ENCODE data around the gene MLEC. TPM values are rescaled to one million over a fixed set of nuclear protein-coding genes. Genes with fewer than 3 reads are reported as not detected.

The MLEC gene
- total and polyA plus RNA-seq, 2 of the 13 experiments (the other 11 are each of a cell fraction or from before 2014, with no cell fraction given): 49.8 to 156 TPM

DNA sequence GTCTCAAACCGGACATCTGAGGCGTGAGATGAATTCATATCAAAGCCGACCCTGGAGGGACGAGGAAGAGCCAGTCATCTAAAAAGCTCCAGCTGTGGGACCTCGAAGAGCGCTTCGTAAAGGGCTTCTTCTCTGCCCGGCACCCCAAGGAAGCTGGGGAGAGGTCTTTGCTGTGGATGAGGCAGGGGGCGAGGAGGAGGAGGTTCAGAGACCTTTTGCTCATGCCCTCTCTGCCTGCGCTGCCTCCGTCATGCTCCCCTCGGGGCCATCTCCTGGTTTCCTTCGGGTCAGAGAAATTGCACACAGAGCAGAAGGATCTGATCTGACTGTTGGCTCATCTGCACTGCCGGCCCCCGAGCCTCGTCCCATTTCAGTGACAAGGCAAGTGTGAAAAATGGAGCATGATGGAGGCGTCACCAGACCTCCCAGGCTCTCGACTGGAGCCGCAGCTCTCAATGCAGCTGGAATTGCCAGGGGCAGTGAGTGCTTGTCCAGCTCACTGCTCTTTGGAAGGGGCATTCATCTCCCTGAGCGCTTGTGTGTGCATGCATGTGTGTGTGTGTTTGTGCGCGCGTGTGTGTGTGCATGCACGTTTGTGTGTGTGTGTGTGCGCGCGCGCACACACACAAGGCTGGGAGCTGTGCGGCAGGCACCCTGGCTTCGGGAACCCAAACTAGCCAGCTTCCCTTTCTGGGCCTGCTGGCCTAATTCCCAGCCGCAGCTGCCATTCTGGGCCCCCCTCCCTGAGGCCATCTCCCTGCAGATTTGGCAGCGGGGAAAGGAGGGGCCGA is 37.3 kb upstream of the MLEC start:
- Histone ChIP-seq H3K4me2 (ENCODE audit: low read depth, low read length) (peak overlapping the region; percentile 83), H3K27ac (ENCODE audit: extremely low read length, insufficient read depth, low read length) (no peak overlapping the region), H2AFZ (ENCODE audit: low read length) (no peak overlapping the region), H3K9ac (ENCODE audit: insufficient read depth, low read depth, low read length) (no peak overlapping the region), H4K20me1 (ENCODE audit: insufficient read depth, low read length) (no peaks in the 10 kb centered on the region), H3K4me1 (ENCODE audit: insufficient read depth, low read length) (peaks cover 13% of the 10 kb centered on the region), H3K4me3 (replicated peaks in 1 of 3; ENCODE audit: insufficient read depth in 1 of 3, low read depth in 2 of 3, low read length in 3 of 3) (peak overlapping the region in 1 of 3 experiments; percentile 60; a peak in 1 of 6 replicates), H3K9me3 (ENCODE audit: low read length) (no peaks in the 10 kb centered on the region), H3K36me3 (replicated peaks in 1 of 2; ENCODE audit: control insufficient read depth in 1 of 2, insufficient read depth in 2 of 2, low read length in 2 of 2) (no peaks in the 10 kb centered on the region), H3K79me2 (ENCODE audit: insufficient read depth, low read length) (no peaks in the 10 kb centered on the region), H3K27me3 (ENCODE audit: control insufficient read depth in 1 of 2, insufficient read depth in 2 of 2, low read length in 2 of 2) (peaks cover 5 to 73% of the 10 kb centered on the region in 2 experiments; a peak in 4 of 5 replicates)
- POLR2A ChIA-PET: interaction anchor here (1.1 to 2.1 kb wide), 4 partner anchors 11 to 68 kb away, joined by 3 to 8 read pairs (median 4); partner anchors contain the start of genes MLEC and POP5
- TF ChIP-seq FOXA3 (CRISPR knock-in tag; IDR thresholded peaks at IDR 0.05) (0 out of 2 replicates have a peak, but pooled peaks have one; percentile 8), ZNF501 (CRISPR knock-in tag; IDR thresholded peaks at IDR 0.05) (0 out of 2 replicates have a peak, but pooled peaks have one; percentile 6), ZNF646 (CRISPR knock-in tag; IDR thresholded peaks at IDR 0.05) (0 out of 2 replicates have a peak, but pooled peaks have one; percentile 21), ZNF687 (CRISPR knock-in tag; IDR thresholded peaks at IDR 0.05) (peak; percentile 28; the same call in 1 of the 2 replicates), TBX2 (CRISPR knock-in tag; IDR thresholded peaks at IDR 0.05; ENCODE audit: borderline replicate concordance) (0 out of 2 replicates have a peak, but pooled peaks have one; percentile 21), CENPT (CRISPR knock-in tag; IDR thresholded peaks at IDR 0.05; ENCODE audit: low read depth) (no peak), SAFB2 (CRISPR knock-in tag; IDR thresholded peaks at IDR 0.05; ENCODE audit: borderline replicate concordance, low read depth) (no peak), HOXA7 (CRISPR knock-in tag; IDR thresholded peaks at IDR 0.05) (no peak)
- FAIRE-seq (no peak), DNase-seq (ENCODE audit: low spot score) (no peak), ATAC-seq (no peak)
- intact Hi-C loops (cut with micrococcal nuclease; ENCODE audit: unreplicated experiment): loop anchor here (1.0 to 5.0 kb wide), 3 partner anchors 38 to 66 kb away; partner anchors contain the start of gene MLEC
- 14% methylated on average over 20 of the region's 33 CpGs for WGBS (ENCODE audit: low lambda C conversion rate)
- no TSS peak for BruUV-seq (replicated peaks)
- CTCF ChIA-PET (ENCODE audit: low intra/inter-chr PET ratio, low total read pairs): interaction anchor here (0.8 to 2.5 kb wide), 2 partner anchors 64 to 66 kb away, joined by 4 to 18 read pairs; no protein-coding TSS in a partner anchor
- in situ Hi-C loops (cut with HindIII; ENCODE audit: extremely low pct_ligation_motif_present, low pct_unique_long_range_greater_than_20kb): loop anchor here (5.0 kb wide), 2 partner anchors 63 to 67 kb away; partner anchors contain the start of genes POP5 and UNC119B
